GM12878 (cell line): ENCODE results near the gene AZGP1. TPM values are rescaled to one million over a fixed set of nuclear protein-coding genes. Genes with fewer than 3 reads are reported as not detected.
A peak's percentile ranks its signal among the peaks of the same experiment; 100 is the strongest.

Experiments
- DPF2 ChIP-seq: fragments of 450-650 bp; IDR thresholded peaks from 2 replicates; pipeline ENCODE4 v1.6.1; 2017; ENCODE audit warnings: mild to moderate bottlenecking
- E4F1 ChIP-seq: fragments of 450-650 bp; IDR thresholded peaks from 2 replicates; pipeline ENCODE4 v1.6.1; 2018; ENCODE audit warnings: borderline replicate concordance, mild to moderate bottlenecking; ENCODE audit not compliant: partially characterized antibody
- ELK1 ChIP-seq: IDR thresholded peaks from 2 replicates; pipeline ENCODE4 v1.6.1; 2012; ENCODE audit warnings: low read depth, low read length, improper control_type of control experiment
- HCFC1 ChIP-seq: fragments of 150-350 bp; IDR thresholded peaks from 2 replicates; pipeline ENCODE4 v1.6.1; 2014; ENCODE audit warnings: low read length
- IKZF2 ChIP-seq, 2 experiments: fragments of 450-650 bp; IDR thresholded peaks; 2 replicates each; pipeline ENCODE4 v1.6.1; 2017; ENCODE audit warnings: mild to moderate bottlenecking in 2 of 2, moderate library complexity in 2 of 2
- MTA3 ChIP-seq: IDR thresholded peaks from 2 replicates; pipeline ENCODE4 v1.6.1; 2012; ENCODE audit warnings: low read length, inconsistent platforms, borderline replicate concordance
- NR2C1 ChIP-seq: fragments of 450-650 bp; IDR thresholded peaks from 2 replicates; pipeline ENCODE4 v1.6.1; 2017; ENCODE audit warnings: antibody characterized with exemption, mild to moderate bottlenecking, moderate library complexity
- NR2F1 ChIP-seq: fragments of 450-650 bp; conservative IDR thresholded peaks from 2 replicates; pipeline ENCODE4 v1.6.1; 2017; ENCODE audit warnings: mild to moderate bottlenecking
- POLR2A ChIP-seq: IDR thresholded peaks from 2 replicates; pipeline ENCODE4 v1.6.1; 2011; ENCODE audit warnings: low read depth, mild to moderate bottlenecking, low read length
- SMAD1 ChIP-seq: fragments of 450-650 bp; IDR thresholded peaks from 2 replicates; pipeline ENCODE4 v1.6.1; 2018; ENCODE audit warnings: mild to moderate bottlenecking, low read depth; ENCODE audit not compliant: partially characterized antibody
- SMAD5 ChIP-seq: IDR thresholded peaks from 2 replicates; pipeline ENCODE4 v1.6.1; 2016; ENCODE audit warnings: antibody characterized with exemption, low read depth
- TCF3 ChIP-seq: IDR thresholded peaks from 2 replicates; pipeline ENCODE4 v1.6.1; 2012; ENCODE audit warnings: low read depth, mild to moderate bottlenecking, low read length, borderline replicate concordance; ENCODE audit not compliant: insufficient read depth
- TCF7 ChIP-seq: IDR thresholded peaks from 2 replicates; pipeline ENCODE4 v1.6.1; 2014; ENCODE audit warnings: antibody characterized with exemption, borderline replicate concordance
- polyA plus RNA-seq, 11 experiments: library from polyadenylated mRNA; depleted of rRNA in 4 of 11; unstranded in 6 of 11; stranded (reverse) in 5 of 11; fragments of >200 nt; fragmentation: Nextera tagmentation in 4 of 11; fragmentation: Illumina TruSeq in 1 of 11; extraction: Ambion mirVana in 4 of 11; extraction: Trizol in 1 of 11; gene quantifications; 1 replicate in 1 of 11; 2 replicates in 10 of 11; pipeline versions ENCODE4 v1.2.1 to v1.2.3, GENCODE V29; 2011 to 2016; ENCODE audit warnings: inconsistent platforms in 2 of 11, missing spikeins in 2 of 11, low read depth in 1 of 11
- total RNA-seq, 4 experiments: library from RNA; depleted of rRNA in 3 of 4; stranded (reverse); fragments of >200 nt in 3 of 4; fragmentation: Illumina TruSeq in 1 of 4; extraction: Trizol in 1 of 4; gene quantifications; 2 replicates each; pipeline versions ENCODE4 v1.2.1 to v1.2.3, GENCODE V29; 2013 to 2021
- TF ChIP-seq, protein P1 (sequence below): fragments of 450-650 bp; IDR thresholded peaks from 2 replicates; pipeline ENCODE4 v1.6.1; 2017; ENCODE audit warnings: antibody characterized with exemption, mild to moderate bottlenecking, moderate library complexity
- TF ChIP-seq, protein P2 (sequence below), 3 experiments: IDR thresholded peaks in 2 of 3; conservative IDR thresholded peaks in 1 of 3; 2 replicates each; pipeline ENCODE4 v1.5.1; 2011; ENCODE audit warnings: low read depth in 3 of 3, low read length in 3 of 3, mild to moderate bottlenecking in 3 of 3, control low read depth in 2 of 3, moderate library complexity in 2 of 3, inconsistent platforms in 1 of 3, mixed read lengths in 1 of 3; ENCODE audit not compliant: control insufficient read depth in 2 of 3, insufficient read depth in 1 of 3; ENCODE audit errors: extremely low read depth in 1 of 3
- TF ChIP-seq, protein P3 (sequence below): IDR thresholded peaks from 2 replicates; pipeline ENCODE4 v1.6.1; 2012; ENCODE audit warnings: mild to moderate bottlenecking, low read depth, low read length

AZGP1 gene
- total and polyA plus RNA-seq, 10 of the 15 experiments (the other 5 are each of a cell fraction or from before 2014, with no cell fraction given), result 0.18 to 0.64 (median 0.29) TPM; not detected in 5

DNA sequence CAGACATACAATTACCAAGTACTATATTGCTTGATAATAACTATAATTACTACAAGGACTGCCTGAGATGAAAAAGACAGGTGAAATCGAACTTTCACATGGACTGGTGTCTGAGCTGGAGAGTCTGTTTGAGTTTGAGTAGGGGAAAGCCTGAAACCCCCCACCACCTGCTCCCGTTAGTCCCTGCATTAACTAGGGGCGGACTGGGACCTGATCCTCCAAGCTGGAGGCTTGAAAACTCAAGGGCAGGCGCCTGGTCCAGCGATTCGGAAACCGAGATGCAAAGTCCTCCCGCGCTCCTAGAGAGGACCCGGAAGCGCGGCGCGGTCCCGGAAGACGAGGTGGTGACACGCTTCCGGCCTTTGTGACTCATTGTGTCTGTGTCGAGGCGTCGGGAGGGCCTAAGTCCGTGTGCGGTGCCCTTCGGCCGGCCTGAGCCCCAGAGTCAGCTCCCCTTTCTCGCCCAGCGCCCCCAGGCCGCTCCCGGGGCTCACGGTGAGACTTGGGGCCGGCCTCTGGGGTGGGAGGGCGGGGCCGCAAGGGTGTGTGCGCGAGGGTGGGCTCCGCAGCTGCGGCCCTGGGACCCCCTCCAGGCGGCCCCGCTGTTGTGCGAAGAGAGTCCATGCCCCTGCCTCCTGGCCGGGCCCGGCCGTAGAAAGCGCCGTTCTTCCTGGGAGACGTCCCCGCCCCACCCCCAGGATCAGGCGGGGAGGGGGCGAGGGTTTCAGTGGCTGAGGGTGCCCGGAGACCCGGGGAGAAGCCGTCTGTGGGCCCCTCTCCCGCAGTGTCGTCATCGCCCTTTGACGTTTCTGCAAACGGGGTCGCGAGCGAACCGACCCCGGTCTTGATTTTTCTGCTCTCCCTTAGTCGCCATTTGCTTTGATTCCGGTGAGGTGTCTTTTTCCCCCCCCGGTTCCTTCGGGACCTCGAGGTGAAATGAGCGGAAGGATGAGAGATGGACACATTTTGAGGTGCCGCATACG, 39.7 kb upstream of the AZGP1 start, which contains the start of gene ZKSCAN1 (continued):
- TF ChIP-seq, protein P1, sequence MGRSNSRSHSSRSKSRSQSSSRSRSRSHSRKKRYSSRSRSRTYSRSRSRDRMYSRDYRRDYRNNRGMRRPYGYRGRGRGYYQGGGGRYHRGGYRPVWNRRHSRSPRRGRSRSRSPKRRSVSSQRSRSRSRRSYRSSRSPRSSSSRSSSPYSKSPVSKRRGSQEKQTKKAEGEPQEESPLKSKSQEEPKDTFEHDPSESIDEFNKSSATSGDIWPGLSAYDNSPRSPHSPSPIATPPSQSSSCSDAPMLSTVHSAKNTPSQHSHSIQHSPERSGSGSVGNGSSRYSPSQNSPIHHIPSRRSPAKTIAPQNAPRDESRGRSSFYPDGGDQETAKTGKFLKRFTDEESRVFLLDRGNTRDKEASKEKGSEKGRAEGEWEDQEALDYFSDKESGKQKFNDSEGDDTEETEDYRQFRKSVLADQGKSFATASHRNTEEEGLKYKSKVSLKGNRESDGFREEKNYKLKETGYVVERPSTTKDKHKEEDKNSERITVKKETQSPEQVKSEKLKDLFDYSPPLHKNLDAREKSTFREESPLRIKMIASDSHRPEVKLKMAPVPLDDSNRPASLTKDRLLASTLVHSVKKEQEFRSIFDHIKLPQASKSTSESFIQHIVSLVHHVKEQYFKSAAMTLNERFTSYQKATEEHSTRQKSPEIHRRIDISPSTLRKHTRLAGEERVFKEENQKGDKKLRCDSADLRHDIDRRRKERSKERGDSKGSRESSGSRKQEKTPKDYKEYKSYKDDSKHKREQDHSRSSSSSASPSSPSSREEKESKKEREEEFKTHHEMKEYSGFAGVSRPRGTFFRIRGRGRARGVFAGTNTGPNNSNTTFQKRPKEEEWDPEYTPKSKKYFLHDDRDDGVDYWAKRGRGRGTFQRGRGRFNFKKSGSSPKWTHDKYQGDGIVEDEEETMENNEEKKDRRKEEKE, result no peak
- TF ChIP-seq SMAD1 (no peak), DPF2 (no peak), HCFC1 (peak; percentile 78), NR2F1 (peak; percentile 36; the same call in 1 of the 2 replicates), E4F1 (peak; percentile 80), IKZF2 (IDR thresholded peaks at IDR 0.05) (no peak; a peak in 1 of 4 replicates), ELK1 (peak; percentile 84), NR2C1 (peak; percentile 69), TCF3 (0 out of 2 replicates have a peak, but pooled peaks have one; percentile 19), POLR2A (peak; percentile 98), TCF7 (0 out of 2 replicates have a peak, but pooled peaks have one; percentile 26), MTA3 (no peak), SMAD5 (peak; percentile 88; the same call in 1 of the 2 replicates)
- TF ChIP-seq, protein P2, sequence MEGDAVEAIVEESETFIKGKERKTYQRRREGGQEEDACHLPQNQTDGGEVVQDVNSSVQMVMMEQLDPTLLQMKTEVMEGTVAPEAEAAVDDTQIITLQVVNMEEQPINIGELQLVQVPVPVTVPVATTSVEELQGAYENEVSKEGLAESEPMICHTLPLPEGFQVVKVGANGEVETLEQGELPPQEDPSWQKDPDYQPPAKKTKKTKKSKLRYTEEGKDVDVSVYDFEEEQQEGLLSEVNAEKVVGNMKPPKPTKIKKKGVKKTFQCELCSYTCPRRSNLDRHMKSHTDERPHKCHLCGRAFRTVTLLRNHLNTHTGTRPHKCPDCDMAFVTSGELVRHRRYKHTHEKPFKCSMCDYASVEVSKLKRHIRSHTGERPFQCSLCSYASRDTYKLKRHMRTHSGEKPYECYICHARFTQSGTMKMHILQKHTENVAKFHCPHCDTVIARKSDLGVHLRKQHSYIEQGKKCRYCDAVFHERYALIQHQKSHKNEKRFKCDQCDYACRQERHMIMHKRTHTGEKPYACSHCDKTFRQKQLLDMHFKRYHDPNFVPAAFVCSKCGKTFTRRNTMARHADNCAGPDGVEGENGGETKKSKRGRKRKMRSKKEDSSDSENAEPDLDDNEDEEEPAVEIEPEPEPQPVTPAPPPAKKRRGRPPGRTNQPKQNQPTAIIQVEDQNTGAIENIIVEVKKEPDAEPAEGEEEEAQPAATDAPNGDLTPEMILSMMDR (IDR thresholded peaks at IDR 0.05 in 2 of 3, conservative IDR thresholded peaks at IDR 0.05 in 1 of 3; ENCODE audit: control insufficient read depth in 2 of 3, extremely low read depth in 1 of 3, insufficient read depth in 1 of 3, low read depth in 3 of 3, low read length in 3 of 3), result no peak
- TF ChIP-seq, protein P3, sequence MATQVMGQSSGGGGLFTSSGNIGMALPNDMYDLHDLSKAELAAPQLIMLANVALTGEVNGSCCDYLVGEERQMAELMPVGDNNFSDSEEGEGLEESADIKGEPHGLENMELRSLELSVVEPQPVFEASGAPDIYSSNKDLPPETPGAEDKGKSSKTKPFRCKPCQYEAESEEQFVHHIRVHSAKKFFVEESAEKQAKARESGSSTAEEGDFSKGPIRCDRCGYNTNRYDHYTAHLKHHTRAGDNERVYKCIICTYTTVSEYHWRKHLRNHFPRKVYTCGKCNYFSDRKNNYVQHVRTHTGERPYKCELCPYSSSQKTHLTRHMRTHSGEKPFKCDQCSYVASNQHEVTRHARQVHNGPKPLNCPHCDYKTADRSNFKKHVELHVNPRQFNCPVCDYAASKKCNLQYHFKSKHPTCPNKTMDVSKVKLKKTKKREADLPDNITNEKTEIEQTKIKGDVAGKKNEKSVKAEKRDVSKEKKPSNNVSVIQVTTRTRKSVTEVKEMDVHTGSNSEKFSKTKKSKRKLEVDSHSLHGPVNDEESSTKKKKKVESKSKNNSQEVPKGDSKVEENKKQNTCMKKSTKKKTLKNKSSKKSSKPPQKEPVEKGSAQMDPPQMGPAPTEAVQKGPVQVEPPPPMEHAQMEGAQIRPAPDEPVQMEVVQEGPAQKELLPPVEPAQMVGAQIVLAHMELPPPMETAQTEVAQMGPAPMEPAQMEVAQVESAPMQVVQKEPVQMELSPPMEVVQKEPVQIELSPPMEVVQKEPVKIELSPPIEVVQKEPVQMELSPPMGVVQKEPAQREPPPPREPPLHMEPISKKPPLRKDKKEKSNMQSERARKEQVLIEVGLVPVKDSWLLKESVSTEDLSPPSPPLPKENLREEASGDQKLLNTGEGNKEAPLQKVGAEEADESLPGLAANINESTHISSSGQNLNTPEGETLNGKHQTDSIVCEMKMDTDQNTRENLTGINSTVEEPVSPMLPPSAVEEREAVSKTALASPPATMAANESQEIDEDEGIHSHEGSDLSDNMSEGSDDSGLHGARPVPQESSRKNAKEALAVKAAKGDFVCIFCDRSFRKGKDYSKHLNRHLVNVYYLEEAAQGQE, result no peak; the same call in 1 of the 2 replicates
